Skeletal muscle cell (primary cell): Measurements from ENCODE around the gene SMOC2.

Experiments
- DNase-seq: peaks from one replicate; pipeline ENCODE4 v3.0.0-alpha.2; 2010; ENCODE audit warnings: low read depth
- H3K4me3 ChIP-seq: 2 replicates; pipeline ENCODE4 v1.5.1; 2011; ENCODE audit warnings: low read depth, mild to moderate bottlenecking, control low read depth, low read length, moderate library complexity

SMOC2 gene, protein sequence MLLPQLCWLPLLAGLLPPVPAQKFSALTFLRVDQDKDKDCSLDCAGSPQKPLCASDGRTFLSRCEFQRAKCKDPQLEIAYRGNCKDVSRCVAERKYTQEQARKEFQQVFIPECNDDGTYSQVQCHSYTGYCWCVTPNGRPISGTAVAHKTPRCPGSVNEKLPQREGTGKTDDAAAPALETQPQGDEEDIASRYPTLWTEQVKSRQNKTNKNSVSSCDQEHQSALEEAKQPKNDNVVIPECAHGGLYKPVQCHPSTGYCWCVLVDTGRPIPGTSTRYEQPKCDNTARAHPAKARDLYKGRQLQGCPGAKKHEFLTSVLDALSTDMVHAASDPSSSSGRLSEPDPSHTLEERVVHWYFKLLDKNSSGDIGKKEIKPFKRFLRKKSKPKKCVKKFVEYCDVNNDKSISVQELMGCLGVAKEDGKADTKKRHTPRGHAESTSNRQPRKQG

DNA sequence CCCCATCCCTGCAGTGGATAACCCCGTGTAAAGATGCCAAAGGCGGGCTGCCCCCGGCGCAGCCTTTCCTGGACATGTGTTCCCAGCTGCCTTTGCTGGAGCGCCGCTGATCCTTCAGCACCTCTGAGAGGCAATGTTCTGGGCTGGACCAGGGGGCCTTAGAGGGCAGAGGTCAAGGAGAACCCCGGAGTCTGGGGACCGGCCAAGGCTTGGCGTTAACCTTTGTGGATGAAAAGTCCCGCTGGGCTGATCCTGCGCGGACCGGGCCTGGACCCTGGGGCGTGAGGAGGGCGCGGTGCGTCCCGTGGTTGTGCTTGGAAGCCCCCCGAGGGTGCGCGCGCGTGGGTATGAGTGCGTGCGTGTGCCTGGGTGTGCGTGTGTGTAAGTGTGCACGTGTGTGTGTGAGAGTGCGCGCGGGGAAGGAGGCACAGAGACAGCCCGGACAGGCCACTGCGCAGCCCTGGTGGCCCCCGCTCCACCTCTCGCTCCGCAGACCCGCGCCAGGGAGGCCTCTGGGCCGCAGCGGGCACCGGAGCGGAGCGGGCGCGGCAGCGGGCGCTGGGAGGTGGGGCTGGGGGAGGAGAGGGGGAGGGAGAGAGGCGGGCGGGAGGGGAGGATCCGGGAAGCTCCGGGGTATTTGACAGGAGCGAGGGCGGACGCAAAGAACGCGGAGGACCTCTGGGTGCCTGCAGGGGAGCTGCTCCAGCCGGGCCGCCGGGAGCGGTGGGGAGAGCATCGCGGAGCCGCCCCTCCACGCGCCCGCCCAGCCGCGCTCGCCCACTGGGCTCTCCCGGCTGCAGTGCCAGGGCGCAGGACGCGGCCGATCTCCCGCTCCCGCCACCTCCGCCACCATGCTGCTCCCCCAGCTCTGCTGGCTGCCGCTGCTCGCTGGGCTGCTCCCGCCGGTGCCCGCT is at the start of gene SMOC2:
Gene SMOC2 (plus strand): TSS at position 665 of the 914 bp plus-strand sequence. CDS start 187 bp downstream, at position 852.
- no peak for DNase-seq
- no peak within 1 kb of the TSS for H3K4me3 ChIP-seq

DNA sequence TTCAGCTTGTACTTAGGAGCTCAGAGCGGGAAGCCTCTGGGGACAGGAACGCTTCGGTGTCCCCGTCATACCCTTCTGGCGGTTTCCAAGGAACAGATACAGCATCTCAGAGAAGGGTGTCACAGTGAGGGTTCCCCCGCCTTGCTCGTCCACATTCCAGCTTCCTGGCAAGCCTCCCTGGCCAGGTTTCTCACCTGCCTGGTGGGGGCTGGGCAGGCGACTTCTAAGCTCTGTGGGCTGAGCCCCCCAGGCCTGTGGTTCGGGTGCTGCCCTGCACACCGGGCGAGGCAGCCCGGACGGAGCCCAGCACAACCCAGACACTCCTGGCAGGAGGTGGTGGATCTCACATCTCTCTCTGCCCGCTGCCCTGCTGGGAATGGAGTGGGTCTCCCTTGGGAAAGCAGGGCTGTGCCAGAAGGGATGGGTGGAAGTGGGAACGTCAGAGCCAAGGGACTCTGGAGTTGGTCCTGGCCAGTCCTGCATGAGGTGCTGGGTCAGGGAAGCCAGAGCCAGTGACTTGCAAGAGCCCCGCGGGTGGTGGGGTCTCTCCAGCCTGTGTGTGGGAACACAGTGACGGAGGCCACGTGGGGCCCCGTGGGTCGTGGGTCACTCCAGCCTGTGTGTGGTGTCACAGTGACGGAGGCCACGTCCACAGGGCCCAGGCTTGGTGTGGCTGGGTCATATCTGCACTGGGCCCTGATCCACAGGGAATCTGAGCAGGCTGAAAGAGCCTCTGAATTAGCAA is 47.7 kb upstream of the SMOC2 start:
- DNase-seq = no peak
- no peak overlapping the region for H3K4me3 ChIP-seq

DNA sequence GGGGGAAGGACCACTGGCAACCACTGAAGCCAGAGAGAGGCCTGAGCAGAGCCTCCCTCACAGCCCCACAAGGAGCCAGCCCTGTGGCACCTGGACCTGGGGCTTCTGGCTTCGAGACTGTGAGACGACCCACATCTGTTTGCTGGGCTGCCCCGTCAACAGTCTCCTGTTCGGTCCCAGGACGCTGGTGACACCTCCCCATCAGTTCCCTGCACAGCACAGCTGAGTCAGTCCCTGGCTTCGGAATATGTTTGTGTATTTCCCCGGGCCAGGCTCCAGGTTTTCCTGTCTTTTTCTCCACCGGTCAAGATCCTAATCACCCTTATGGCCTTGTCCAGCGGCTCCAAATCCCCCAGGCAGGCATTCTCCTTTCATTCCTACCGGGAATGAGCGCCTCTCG is 46.4 kb upstream of the SMOC2 start:
- no peak for DNase-seq
- H3K4me3 ChIP-seq = no peak overlapping the region

DNA sequence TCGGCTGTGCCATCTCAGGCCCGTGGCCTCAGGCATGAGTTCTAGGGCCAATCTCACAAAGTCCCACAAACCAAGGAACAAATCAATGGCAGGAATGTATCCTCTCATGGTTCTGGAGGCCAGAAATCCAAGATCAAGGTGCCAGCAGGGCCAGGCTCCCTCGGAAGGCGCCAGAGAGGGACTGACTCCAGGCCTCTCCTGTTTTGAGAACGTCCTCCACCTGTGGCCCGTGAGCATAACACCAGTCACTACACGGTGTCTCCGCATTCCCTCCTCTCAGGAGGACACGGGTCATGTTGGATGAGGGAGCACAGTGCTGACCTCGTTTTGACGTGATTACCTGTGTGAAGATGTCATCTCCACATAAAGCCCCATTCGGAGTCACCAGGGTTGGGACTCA is 45.0 kb upstream of the SMOC2 start:
- DNase-seq = no peak
- no peak overlapping the region for H3K4me3 ChIP-seq

DNA sequence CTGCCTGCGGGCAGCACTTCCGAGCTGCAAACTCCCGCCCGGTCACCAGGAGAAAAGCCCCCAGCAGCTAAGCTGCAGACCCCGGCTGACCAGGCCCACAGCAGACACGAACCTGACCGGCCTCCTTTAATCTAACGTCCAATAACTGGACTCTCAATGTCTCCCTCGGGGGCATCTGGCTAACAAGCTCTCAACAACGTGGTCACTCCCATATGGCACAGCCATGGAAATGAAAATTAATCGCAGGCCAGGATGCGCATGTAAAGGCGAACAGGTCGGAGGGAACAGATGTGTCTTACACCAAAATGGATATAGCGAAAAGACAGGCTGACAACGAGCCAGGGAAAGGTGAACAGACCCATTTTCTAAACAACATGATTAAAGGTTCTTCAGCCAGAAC is 44.4 kb upstream of the SMOC2 start:
- no peak overlapping the region for H3K4me3 ChIP-seq
- no peak for DNase-seq

DNA sequence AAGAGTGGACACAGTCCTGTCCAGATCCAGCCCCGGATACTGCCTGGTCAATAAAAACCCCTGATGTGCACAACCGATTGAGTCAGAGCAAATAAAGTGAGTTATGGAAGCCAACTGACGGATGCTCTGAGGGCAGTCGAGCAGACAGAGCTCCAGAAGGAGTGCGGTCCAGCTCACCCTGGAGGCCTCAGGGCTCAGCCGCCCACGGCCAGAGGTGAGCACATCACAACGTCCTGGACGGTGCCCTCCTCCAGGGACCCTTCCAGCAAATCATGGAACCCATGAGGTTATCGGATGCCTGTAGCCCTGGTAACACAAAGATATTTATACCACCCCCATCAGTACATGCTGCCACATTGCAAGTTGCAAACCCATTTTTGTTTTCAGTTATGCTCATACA is 44.0 kb upstream of the SMOC2 start:
- H3K4me3 ChIP-seq = no peak overlapping the region
- no peak for DNase-seq

DNA sequence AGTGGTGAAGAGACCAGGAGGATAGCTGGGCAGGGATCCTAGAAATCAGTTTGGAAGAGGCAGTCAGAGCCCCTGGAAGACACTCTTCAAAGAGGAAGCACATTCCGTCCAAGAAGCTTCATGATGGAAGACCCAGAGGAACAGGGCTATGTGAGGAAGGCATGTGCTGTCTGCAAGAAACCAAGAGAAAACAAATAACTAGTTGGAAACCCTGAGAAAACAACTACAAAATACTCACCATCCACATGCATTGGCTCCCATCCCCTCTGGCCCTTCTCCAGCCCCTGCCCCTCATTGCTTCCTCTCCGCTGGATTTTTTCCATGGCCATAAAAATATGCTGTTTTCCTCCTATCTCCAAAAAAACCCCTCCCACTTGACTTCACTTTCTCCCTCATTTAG is 40.9 kb upstream of the SMOC2 start:
- DNase-seq = no peak
- no peak overlapping the region for H3K4me3 ChIP-seq

DNA sequence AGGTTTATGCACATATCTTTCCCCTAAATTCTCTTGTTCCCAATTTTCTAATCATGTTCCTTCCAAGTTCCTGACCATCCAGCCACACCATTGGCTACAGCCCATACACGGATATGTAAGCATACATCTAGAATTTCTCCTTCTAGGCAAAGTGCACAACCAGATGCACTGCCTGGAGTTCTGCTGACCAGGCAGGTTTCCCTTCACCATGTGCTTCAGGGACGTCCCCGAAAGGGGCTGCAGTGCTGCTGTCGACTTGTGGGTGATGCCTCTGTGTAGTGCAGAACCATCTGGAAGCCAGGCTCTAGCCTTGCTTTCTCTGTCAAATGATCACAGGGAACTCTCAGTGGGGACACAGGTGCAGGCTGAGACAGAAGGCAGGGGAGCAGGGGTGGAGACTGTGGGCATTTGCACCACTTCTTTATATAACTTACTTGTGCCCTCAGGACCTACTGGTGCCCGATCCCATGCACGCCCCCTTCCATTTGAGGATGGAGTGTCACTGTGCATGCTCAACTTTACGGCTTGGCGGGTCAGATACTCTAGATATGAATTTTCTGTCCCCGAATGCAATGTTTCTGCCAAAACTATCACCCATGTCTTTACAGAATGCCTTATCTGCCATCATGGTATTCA is 37.5 kb upstream of the SMOC2 start:
- no peak overlapping the region for H3K4me3 ChIP-seq
- DNase-seq = no peak

DNA sequence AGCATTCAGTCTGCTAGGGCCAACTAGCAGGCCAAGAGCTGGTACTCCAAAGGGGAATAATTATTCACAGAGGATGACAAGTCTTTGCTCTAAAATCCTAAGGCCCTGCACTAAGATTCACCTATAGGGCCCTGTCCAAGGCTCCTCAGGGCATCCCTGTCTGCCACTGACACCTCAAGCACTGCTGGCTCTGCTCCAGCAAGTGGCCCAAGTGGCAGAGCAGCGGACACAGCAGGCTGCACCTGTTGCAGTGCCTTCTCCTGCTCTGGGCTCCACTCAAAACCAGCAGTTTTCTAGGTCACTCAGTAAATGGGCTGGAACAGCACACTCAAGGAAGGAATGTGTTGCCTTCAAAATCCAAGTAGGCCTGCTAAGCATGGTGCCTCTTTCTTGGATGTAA is 36.4 kb upstream of the SMOC2 start:
- DNase-seq = no peak
- no peak overlapping the region for H3K4me3 ChIP-seq

DNA sequence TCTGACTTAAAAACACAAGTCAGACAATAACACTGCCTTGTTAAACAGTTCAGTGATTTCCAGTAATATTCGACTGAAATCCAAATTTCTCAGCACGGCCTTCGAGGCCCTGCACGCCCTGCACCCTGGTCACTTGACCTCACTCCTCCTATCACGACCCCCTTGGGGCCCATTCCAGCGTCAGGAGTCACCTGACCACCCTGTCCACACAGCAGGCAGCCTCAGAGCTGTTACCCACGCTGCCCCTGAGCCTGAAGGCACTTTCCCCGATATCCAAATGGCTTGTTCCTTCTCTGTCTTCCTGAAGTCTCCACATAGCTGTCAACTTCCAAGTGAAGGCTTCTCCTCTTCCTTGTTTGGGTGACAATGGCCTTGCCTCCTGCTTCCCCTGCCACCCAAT is 33.1 kb upstream of the SMOC2 start:
- H3K4me3 ChIP-seq = no peak overlapping the region
- DNase-seq = no peak

DNA sequence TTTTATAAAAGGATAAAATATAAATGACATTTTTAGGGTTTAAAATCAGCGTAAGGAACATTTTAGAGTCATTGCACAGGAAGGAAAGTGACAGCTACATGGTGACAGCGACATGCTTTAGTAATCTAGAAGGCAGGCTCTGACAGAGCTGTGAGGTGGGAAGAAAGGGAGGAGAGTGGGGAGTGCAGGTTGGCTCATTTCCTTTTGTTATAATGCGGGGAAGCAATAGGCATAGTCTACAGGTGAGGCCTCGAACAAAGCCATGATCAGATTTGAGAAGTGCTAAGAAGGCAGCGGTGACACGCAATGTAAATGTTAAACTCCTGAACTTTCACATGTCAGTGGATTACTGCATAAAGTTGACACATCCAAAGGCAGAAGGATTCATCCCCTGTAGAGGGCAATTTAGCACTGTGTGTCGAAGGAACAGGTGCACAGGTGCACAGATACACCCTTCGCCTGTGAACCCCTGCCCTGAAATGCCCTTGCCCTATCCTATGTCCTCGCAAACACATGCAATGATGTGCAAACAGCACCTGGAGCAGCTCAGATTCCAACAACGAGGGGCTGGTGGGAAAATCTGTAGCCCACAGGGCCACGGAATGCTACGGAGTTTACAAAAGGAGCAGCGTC is 32.4 kb upstream of the SMOC2 start:
- H3K4me3 ChIP-seq = no peak overlapping the region
- no peak for DNase-seq

DNA sequence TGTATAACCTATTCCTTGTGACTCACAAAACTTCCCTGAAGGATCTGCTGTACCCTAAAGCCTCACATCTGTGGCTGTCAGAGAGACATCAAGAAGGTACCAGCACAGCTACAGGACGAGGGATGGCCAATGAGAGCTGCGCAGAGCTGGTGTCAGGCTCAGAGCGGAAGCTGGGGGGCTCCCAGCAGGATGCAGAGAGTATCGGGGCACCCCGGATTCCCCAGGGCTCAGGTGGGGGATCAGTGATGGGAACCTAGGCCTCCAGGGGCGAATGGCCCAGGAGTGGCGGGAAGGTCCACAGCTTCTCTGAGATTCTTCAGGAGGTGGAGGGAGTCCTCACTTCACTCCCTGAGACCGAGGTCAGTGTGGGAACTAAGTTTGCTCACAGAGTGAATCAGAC is 30.9 kb upstream of the SMOC2 start:
- H3K4me3 ChIP-seq = no peak overlapping the region
- no peak for DNase-seq

DNA sequence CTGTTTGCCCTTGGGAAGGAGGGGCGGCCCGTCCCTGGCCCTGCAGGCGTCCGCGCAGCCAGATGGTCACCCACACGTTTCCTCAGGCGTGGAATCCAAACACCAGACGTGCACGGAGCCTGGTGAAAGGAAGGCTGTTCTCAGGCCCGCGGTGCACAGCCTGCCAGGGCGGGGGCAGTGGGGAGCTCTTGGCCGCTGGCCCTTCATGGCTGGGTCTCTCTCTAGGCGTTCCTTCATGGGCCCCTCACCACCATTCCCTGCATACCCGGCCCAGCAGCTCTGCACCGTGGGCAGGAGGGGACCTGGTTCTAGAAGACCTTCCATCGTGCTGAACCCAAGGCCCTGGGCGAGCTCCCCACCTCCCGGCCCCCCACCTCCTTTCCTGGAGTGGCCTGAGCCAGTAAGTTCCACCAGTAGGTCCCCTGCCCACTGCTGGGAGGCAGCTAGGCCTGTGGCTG is 30.4 kb upstream of the SMOC2 start:
- DNase-seq = no peak
- H3K4me3 ChIP-seq = no peak overlapping the region

DNA sequence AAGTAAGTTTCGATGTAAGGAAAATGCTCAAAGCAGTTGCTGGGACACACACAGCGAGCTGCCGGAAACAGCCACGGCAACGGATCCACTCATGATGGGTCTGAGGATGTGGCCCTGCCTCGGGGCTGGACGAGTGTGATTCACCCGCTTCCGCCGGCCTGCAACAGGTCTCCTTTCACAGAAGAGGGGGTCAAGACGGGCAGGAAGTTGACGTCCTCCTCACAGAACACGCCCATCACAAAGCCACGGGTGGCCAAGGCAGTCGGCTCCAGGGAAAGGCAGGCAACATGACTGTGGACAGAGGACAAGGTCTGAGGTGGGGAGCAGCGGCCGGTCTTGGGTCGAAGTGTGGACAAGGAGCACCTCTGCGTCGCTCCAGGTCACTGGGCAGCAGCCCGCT is 29.9 kb upstream of the SMOC2 start:
- H3K4me3 ChIP-seq = no peak overlapping the region
- no peak for DNase-seq

DNA sequence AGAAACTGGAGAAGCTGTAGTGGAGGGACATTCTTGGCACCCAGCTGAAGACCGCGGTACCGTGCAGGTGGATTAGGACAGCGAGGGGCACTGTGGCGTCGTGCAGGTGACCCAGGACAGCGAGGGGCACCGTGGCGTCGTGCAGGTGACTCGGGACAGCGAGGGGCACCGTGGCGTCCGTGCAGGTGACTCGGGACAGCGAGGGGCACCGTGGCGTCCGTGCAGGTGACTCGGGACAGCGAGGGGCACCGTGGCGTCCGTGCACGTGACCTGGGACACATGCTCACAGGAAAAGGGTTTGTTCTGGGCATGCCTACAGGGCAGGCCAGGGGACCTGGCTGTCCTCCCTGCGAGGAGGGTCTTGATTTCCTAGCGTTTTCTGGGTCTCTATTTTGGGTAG is 29.2 kb upstream of the SMOC2 start:
- no peak overlapping the region for H3K4me3 ChIP-seq
- DNase-seq = no peak

DNA sequence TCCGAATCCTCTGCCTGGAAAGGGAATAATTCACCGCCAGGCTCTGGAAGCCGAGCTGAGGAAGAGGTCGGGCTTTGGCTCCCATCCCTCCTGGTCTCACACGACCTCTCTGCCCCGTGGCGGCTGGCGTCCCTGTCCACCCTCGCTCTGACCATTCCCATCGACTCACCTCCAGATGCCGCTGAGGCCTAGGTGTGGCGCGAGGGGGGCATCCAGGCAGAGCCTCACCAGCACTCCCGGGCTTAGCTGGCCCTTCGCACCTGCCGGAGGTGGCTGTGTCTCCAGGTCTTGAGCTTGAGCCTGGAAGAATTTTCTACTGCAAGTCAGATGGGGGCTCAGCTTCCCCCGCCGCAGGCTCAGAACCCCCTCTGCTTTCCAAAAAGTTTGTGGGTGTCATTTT is 28.5 kb upstream of the SMOC2 start:
- H3K4me3 ChIP-seq = no peak overlapping the region

DNA sequence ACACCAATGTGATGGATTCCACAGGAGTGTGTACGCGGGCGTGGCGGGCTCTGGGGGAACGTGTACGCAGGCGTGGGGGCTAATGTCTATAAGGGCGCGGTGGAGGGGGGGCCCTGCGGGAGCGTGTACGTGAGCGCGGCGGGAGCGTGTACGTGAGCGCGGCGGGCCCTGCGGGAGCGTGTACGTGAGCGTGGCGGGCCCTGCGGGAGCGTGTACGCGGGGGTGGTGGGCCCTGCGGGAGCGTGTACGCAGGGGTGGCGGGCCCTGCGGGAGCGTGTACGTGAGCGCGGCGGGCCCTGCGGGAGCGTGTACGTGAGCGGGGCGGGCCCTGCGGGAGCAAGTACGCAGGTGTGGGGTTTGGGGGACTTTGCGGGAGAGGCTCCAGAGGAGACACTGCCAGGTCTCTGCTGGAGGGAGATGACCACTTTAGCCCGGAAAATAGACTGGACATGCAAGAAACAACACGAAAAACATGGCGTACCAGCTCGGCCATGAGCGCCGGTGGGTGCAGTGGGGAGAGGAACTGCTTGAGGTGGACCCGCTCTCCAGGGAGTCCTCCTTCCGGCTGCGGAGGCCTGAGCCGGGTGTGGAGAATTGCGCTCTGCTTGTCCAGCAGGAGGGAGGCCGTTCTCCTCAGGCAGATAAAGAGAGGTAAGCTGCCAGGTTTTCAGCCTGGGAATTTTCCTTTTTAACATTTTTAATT is 27.8 kb upstream of the SMOC2 start:
- DNase-seq = no peak
- H3K4me3 ChIP-seq = no peak overlapping the region

More for the DNA sequence above, 28.5 kb upstream of the SMOC2 start:
- no peak for DNase-seq

DNA sequence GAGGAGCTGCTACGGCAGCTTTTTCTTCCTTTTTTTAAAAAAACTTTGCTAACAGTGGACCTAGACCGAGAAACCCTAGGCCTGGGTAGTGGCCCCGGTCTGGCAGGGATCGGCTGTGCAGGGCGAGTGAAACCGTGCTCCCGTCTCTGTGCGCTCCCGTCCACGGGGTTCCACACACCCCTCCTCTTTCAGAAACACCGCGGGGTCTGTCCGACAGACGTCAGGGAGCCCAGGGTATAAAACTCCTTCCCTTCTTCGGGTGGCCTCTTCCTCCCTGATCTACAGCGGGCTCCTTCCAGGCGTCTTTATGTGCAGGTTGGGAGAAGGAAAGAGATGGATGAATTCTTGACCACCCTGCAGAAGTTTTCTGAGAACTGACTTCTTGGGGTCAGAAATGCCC is 27.1 kb upstream of the SMOC2 start:
- DNase-seq = no peak
- H3K4me3 ChIP-seq = no peak overlapping the region
